Measurements from ENCODE around the gene RXRG. TPM values are rescaled to one million over a fixed set of nuclear protein-coding genes. Genes with fewer than 3 reads are reported as not detected.

Gene RXRG
- polyA plus RNA-seq, 1 donor (not counting 4 experiments of a cell fraction or from before 2014, with no cell fraction given) = not detected

DNA sequence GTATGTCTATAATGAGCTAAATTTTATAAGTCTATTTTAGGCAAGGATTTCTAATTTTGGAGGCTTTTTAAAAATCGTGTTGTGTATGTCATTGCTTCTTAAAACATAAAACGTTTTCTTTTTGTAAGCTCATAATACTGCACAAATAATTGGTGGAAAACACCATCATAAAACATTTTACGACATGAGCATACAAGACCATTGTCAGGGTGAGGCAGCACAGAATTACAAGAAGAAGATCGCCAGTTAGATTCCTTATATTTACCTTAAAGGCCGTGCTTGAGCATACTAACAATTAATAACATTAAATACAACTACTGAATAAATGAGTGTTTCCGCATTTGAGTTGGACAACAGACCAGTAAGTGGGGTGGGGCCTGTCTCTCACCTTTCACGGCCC is 69.3 kb downstream of the RXRG start:
- dilution Hi-C loops (cut with MboI; ENCODE audit: extremely low pct_ligation_motif_present, low sequenced_read_pairs) = no loop called here
- no peak overlapping the region for H3K9ac ChIP-seq (ENCODE audit: control insufficient read depth, extremely low read depth, insufficient read depth, low read length)

DNA sequence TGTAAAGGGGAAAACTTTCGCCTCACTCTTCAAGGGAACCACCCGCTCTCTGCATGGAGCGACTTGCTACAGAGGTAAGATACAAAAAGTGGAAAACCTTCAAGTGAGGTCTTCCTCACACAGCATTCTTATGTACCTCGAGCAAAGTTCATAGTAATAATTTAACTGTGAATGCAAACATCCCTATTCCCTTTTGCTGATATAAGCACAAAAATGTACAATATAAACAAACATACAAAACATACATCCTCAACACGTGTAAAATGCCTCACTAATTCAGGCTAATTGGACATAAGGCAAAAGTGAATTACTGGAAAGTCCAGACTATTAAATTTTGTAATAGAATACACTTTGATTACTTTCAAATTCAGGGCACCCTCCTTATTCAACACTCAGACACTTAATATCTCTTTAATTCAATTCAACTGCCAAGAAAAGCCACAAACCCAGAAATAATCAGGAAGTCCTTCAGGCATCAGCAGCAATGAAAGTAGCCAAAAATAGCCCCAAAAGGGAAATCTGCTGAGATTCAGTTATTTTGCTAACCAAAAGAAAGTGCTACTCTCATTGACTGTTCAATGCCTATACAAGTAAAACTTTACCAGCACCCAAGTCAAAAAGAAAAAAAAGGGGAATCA is 73.2 kb downstream of the RXRG start:
- dilution Hi-C loops (cut with MboI; ENCODE audit: extremely low pct_ligation_motif_present, low sequenced_read_pairs) = no loop called here
- H3K27me3 ChIP-seq (ENCODE audit: control insufficient read depth, extremely low read depth, insufficient read depth, low read length) = peaks cover 53% of the 10 kb centered on the region

More for the DNA sequence above, 69.3 kb downstream of the RXRG start:
- Histone ChIP-seq H3K9me3 (ENCODE audit: control insufficient read depth, low read depth, low read length) (no peaks in the 10 kb centered on the region), H4K20me1 (ENCODE audit: control insufficient read depth, extremely low read depth, insufficient read depth, low read length) (no peaks in the 10 kb centered on the region), H2AFZ (ENCODE audit: control insufficient read depth, low read length) (no peak overlapping the region), H3K9me1 (ENCODE audit: control insufficient read depth, extremely low read depth, insufficient read depth, low read length) (no peaks in the 10 kb centered on the region), H3K79me2 (ENCODE audit: control insufficient read depth, insufficient read depth, low read length) (no peaks in the 10 kb centered on the region), H3K4me2 (ENCODE audit: control insufficient read depth, extremely low read depth, insufficient read depth, low read depth, low read length) (peak overlapping the region; percentile 55), H3K27me3 (ENCODE audit: control insufficient read depth, extremely low read depth, insufficient read depth, low read length) (peaks cover 63% of the 10 kb centered on the region), H3K4me1 (ENCODE audit: control insufficient read depth, extremely low read depth, insufficient read depth, low read length) (peaks cover 2% of the 10 kb centered on the region), H3K36me3 (ENCODE audit: control insufficient read depth in 2 of 2, extremely low read depth in 1 of 2, insufficient read depth in 2 of 2, low read length in 2 of 2) (no peaks in the 10 kb centered on the region), H3K4me3 (ENCODE audit: control insufficient read depth in 2 of 3, extremely low read depth in 1 of 3, insufficient read depth in 2 of 3, low read depth in 1 of 3, low read length in 3 of 3) (peak overlapping the region in 1 of 3 experiments; percentile 29), H3K27ac (ENCODE audit: control insufficient read depth, insufficient read depth, low read length) (no peak overlapping the region)
- DNase-seq (ENCODE audit: low read depth, low spot score) (no peak), FAIRE-seq (no peak)
- no peak for TF ChIP-seq CTCF (optimal IDR thresholded peaks at IDR 0.05 in 1 of 3, IDR thresholded peaks at IDR 0.05 in 1 of 3, conservative IDR thresholded peaks at IDR 0.05 in 1 of 3; ENCODE audit: extremely low read depth in 1 of 3, insufficient read depth in 2 of 3, low read length in 3 of 3)
- no peak for TF ChIP-seq EZH2 (IDR thresholded peaks at IDR 0.05; ENCODE audit: low read length)

More for the DNA sequence above, 73.2 kb downstream of the RXRG start:
- DNase-seq (ENCODE audit: low read depth, low spot score) (no peak), FAIRE-seq (no peak)
- TF ChIP-seq EZH2 (IDR thresholded peaks at IDR 0.05; ENCODE audit: low read length) = no peak
- TF ChIP-seq CTCF (optimal IDR thresholded peaks at IDR 0.05 in 1 of 3, IDR thresholded peaks at IDR 0.05 in 1 of 3, conservative IDR thresholded peaks at IDR 0.05 in 1 of 3; ENCODE audit: extremely low read depth in 1 of 3, insufficient read depth in 2 of 3, low read length in 3 of 3) = no peak
- Histone ChIP-seq H3K36me3 (ENCODE audit: control insufficient read depth in 2 of 2, extremely low read depth in 1 of 2, insufficient read depth in 2 of 2, low read length in 2 of 2) (no peaks in the 10 kb centered on the region), H3K79me2 (ENCODE audit: control insufficient read depth, insufficient read depth, low read length) (no peaks in the 10 kb centered on the region), H3K9me1 (ENCODE audit: control insufficient read depth, extremely low read depth, insufficient read depth, low read length) (no peaks in the 10 kb centered on the region), H2AFZ (ENCODE audit: control insufficient read depth, low read length) (no peak overlapping the region), H3K9ac (ENCODE audit: control insufficient read depth, extremely low read depth, insufficient read depth, low read length) (no peak overlapping the region), H3K27ac (ENCODE audit: control insufficient read depth, insufficient read depth, low read length) (no peak overlapping the region), H3K9me3 (ENCODE audit: control insufficient read depth, low read depth, low read length) (no peaks in the 10 kb centered on the region), H4K20me1 (ENCODE audit: control insufficient read depth, extremely low read depth, insufficient read depth, low read length) (no peaks in the 10 kb centered on the region), H3K4me3 (ENCODE audit: control insufficient read depth in 2 of 3, extremely low read depth in 1 of 3, insufficient read depth in 2 of 3, low read depth in 1 of 3, low read length in 3 of 3) (no peak overlapping the region), H3K4me1 (ENCODE audit: control insufficient read depth, extremely low read depth, insufficient read depth, low read length) (peaks cover 2% of the 10 kb centered on the region), H3K4me2 (ENCODE audit: control insufficient read depth, extremely low read depth, insufficient read depth, low read depth, low read length) (no peak overlapping the region)
